Natural killer cell (primary cell): Measurements from ENCODE around the gene PSMD6. TPM values are rescaled to one million over a fixed set of nuclear protein-coding genes. Genes with fewer than 3 reads are reported as not detected.

Experiments used
- ATAC-seq, 3 donors: fragments of 150-1000 bp in 2 of 3; fragments of 200-7000 bp in 1 of 3; cut with Tn5 transposase; 1 replicate in 1 of 3; 2 replicates in 2 of 3; pipeline ENCODE4 v1.10.0; 2021; ENCODE audit warnings: mild to moderate bottlenecking in 2 of 3, moderate library complexity in 2 of 3
- DNase-seq, 2 donors: peaks; one replicate each; pipeline versions ENCODE4 v3.0.0 to v3.0.0-alpha.2; 2013 to 2021; ENCODE audit warnings: mixed read lengths in 1 of 2
- H3K27ac ChIP-seq: one replicate; pipeline ENCODE4 v1.5.1; 2013; ENCODE audit warnings: mild to moderate bottlenecking, low read length
- H3K27me3 ChIP-seq: one replicate; pipeline ENCODE4 v1.6.1; 2013; ENCODE audit warnings: low read length; ENCODE audit not compliant: control insufficient read depth, insufficient read depth
- H3K36me3 ChIP-seq: one replicate; pipeline ENCODE4 v1.6.1; 2013; ENCODE audit warnings: low read length; ENCODE audit not compliant: control insufficient read depth, insufficient read depth
- H3K4me1 ChIP-seq: one replicate; pipeline ENCODE4 v1.6.1; 2013; ENCODE audit warnings: low read length; ENCODE audit not compliant: control insufficient read depth, insufficient read depth
- H3K4me3 ChIP-seq: one replicate; pipeline ENCODE4 v1.5.1; 2013; ENCODE audit warnings: low read length
- H3K9me3 ChIP-seq: one replicate; pipeline ENCODE4 v1.6.1; 2013; ENCODE audit warnings: low read length; ENCODE audit not compliant: control insufficient read depth, insufficient read depth
- H3K27ac Mint-ChIP-seq, 2 donors: one replicate each; pipeline ENCODE4 v1.8.0; 2022; ENCODE audit warnings: mild to moderate bottlenecking in 2 of 2, mixed read lengths in 2 of 2, moderate library complexity in 1 of 2
- H3K27me3 Mint-ChIP-seq, 2 donors: one replicate each; pipeline ENCODE4 v1.8.0; 2022; ENCODE audit warnings: low read depth in 2 of 2, mixed read lengths in 2 of 2
- H3K36me3 Mint-ChIP-seq: one replicate; pipeline ENCODE4 v1.8.0; 2022; ENCODE audit warnings: mixed read lengths
- H3K4me1 Mint-ChIP-seq, 2 donors: one replicate each; pipeline ENCODE4 v1.8.0; 2022; ENCODE audit warnings: mixed read lengths in 2 of 2
- H3K4me3 Mint-ChIP-seq: one replicate; pipeline ENCODE4 v1.8.0; 2022; ENCODE audit warnings: mild to moderate bottlenecking, moderate library complexity, mixed read lengths
- H3K9me3 Mint-ChIP-seq, 2 donors: one replicate each; pipeline ENCODE4 v1.8.0; 2022; ENCODE audit warnings: mixed read lengths in 2 of 2
- CTCF ChIP-seq: fragments of 200-600 bp; IDR thresholded peaks from one replicate; pipeline ENCODE4 v1.8.0; 2022; ENCODE audit warnings: antibody characterized with exemption
- WGBS: methylation state at CpG from one replicate; pipeline ENCODE4 v1.1.7; 2013; ENCODE audit warnings: missing lambda C conversion rate; ENCODE audit not compliant: insufficient coverage; 5-methylcytosine and 5-hydroxymethylcytosine counted together
- intact Hi-C: fragments of 100-400 bp; cut with micrococcal nuclease; formaldehyde crosslinking; loops from one replicate; pipeline ENCODE4 v1.14.2; 2022
- total RNA-seq, 4 donors: library from RNA; stranded (reverse); fragments of 120-200 nt in 1 of 4; gene quantifications; one replicate each; pipeline versions ENCODE4 v1.2.3 to v1.2.4, GENCODE V29; 2013 to 2022

The PSMD6 gene
- total RNA-seq, 3 donors from 2014 or later (not counting 1 experiment from before 2014, with no cell fraction given), result 84.4 to 105 (median 102) TPM

- no peak overlapping the region for H3K27ac ChIP-seq
- Mint-ChIP-seq H3K9me3 (no peaks in the 10 kb centered on the region), H3K27ac (peak overlapping the region; percentile 17 to 99), H3K4me3 (peak overlapping the region; percentile 35), H3K36me3 (peaks cover 7% of the 10 kb centered on the region), H3K4me1 (peaks cover 88 to 93% of the 10 kb centered on the region in 2 donors), H3K27me3 (no peaks in the 10 kb centered on the region)
- H3K4me1 ChIP-seq, result peaks cover 38% of the 10 kb centered on the region
- H3K9me3 ChIP-seq, result no peaks in the 10 kb centered on the region
- H3K4me3 ChIP-seq, result no peak overlapping the region
- ATAC-seq (no peak), DNase-seq (no peak)
- intact Hi-C loops, result no loop called here
- WGBS, result 75% methylated on average over 1 of the region's 2 CpGs
- no peak for TF ChIP-seq CTCF
- H3K27me3 ChIP-seq, result no peaks in the 10 kb centered on the region
- H3K36me3 ChIP-seq, result peaks cover 18% of the 10 kb centered on the region
Observed at GRCh38 chr3:63972196-63972595, 51.1 kb downstream of the PSMD6 start.

DNA sequence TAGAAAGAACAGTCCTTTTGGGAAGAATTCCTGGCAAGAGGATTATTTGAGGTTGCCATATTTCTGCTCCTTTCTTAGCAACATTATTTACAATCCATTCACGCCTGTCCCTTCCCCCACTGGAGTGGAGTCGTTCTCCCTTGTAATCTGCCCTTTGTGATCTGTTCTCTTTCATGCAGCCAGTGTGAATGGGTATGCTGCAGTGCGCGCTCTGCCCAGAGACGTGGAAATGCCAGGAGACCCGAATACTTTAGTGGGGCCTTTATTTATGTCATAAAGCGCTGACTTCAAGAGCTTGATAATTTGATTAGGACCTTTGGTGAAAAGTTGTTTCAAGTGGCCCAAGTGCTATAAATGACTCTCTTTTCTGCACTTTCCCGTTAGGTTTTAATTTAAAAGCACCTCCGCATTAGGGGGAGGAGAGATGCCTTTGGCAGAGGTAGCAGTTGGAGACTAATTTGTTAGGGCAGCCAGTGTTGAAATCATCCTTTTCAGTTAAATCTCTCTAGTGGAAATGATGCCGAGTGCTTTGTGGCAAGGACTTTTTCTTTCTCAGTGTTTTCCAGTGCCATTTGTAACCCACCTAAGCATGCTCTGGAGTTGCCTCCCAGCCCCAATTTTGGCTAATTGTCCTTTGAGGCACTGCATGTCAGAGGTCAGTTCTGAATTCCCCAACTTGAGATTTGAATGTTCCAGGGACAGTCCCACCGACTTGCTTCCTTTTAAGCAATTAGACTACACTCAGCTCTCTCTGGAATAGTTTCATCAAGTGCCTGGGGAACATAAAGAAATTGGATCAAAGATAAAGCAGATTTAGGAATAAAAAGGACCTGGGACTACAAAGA lies 52.4 kb downstream of the PSMD6 start:
- peak overlapping the region; percentile 99 for H3K4me3 Mint-ChIP-seq
- TF ChIP-seq CTCF, result no peak
- Histone ChIP-seq H3K27me3 (no peaks in the 10 kb centered on the region), H3K27ac (peak overlapping the region; percentile 79), H3K4me1 (peaks cover 37% of the 10 kb centered on the region), H3K4me3 (no peak overlapping the region), H3K36me3 (peaks cover 18% of the 10 kb centered on the region), H3K9me3 (no peaks in the 10 kb centered on the region)
- H3K4me1 Mint-ChIP-seq, result peaks cover 88 to 89% of the 10 kb centered on the region in 2 donors
- H3K27me3 Mint-ChIP-seq, result no peaks in the 10 kb centered on the region
- DNase-seq (peak in 1 of 2 donors; percentile 33), ATAC-seq (no peak)
- peaks cover 7% of the 10 kb centered on the region for H3K36me3 Mint-ChIP-seq
- WGBS, result 72% methylated on average over 11 of the region's 11 CpGs
- no peaks in the 10 kb centered on the region for H3K9me3 Mint-ChIP-seq
- H3K27ac Mint-ChIP-seq, result peak overlapping the region; percentile 95 to 99
- intact Hi-C loops, result loop anchor here (1.0 kb wide), 1 partner anchor 7 kb away; no protein-coding TSS in a partner anchor

DNA sequence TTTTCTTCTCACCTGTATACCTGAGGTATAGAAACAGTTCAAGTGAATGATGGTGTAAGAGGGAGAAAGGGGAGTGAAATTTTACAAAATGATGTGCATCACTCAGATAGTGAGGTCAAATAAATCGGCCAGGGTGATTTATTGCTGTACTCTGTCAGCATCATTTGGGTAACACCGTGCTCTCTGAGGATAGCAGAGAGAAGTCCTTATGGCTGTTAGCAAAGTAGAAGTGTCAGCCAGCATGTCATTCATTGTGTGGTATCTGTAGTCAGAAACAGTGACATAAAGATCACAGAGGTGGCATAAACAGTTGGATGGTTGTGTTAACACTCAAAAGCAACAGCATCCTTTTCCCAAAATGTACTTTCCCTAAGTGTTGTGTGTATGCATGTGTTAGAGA lies 53.4 kb downstream of the PSMD6 start:
- no peaks in the 10 kb centered on the region for H3K27me3 Mint-ChIP-seq
- H3K4me1 ChIP-seq, result peaks cover 34% of the 10 kb centered on the region
- intact Hi-C loops, result loop anchor here (1.0 to 5.0 kb wide), 3 partner anchors 8 to 58 kb away; partner anchors contain the start of gene SCAANT1
- peak overlapping the region; percentile 99 for H3K4me3 Mint-ChIP-seq
- WGBS, result 1% methylated on average over 2 of the region's 2 CpGs
- peaks cover 7% of the 10 kb centered on the region for H3K36me3 Mint-ChIP-seq
- no peak for TF ChIP-seq CTCF
- H3K27me3 ChIP-seq, result no peaks in the 10 kb centered on the region
- peak; percentile 56 to 72 (median 70) for ATAC-seq
- peaks cover 18% of the 10 kb centered on the region for H3K36me3 ChIP-seq
- peak in 1 of 2 donors; percentile 38 for DNase-seq
- peak overlapping the region; percentile 95 to 99 for H3K27ac Mint-ChIP-seq
- H3K9me3 ChIP-seq, result no peaks in the 10 kb centered on the region
- no peaks in the 10 kb centered on the region for H3K9me3 Mint-ChIP-seq
- peak overlapping the region; percentile 79 for H3K27ac ChIP-seq
- peaks cover 83 to 84% of the 10 kb centered on the region in 2 donors for H3K4me1 Mint-ChIP-seq
- no peak overlapping the region for H3K4me3 ChIP-seq
